Uterus (tissue), 4 donors: ENCODE measurements around the gene CPSF4L. TPM values are rescaled to one million over a fixed set of nuclear protein-coding genes. Genes with fewer than 3 reads are reported as not detected.

Experiments
- DNase-seq, 2 donors: peaks; one replicate each; pipeline ENCODE4 v3.0.0-alpha.2; 2019 to 2020
- H3K27ac ChIP-seq, 2 donors: fragments of 200-600 bp; sonication (generic); 1 replicate in 1 of 2; 2 replicates in 1 of 2; pipeline ENCODE4 v1.5.1; 2016 to 2018
- H3K27me3 ChIP-seq, 2 donors: fragments of 200-600 bp; sonication (generic); one replicate each; pipeline ENCODE4 v1.5.1; 2018 to 2019; ENCODE audit warnings: control low read depth in 1 of 2
- H3K36me3 ChIP-seq, 2 donors: fragments of 200-600 bp; sonication (generic); one replicate each; pipeline ENCODE4 v1.5.1; 2019; ENCODE audit warnings: control low read depth in 1 of 2
- H3K4me1 ChIP-seq, 2 donors: fragments of 200-600 bp; sonication (generic); one replicate each; pipeline ENCODE4 v1.5.1; 2018 to 2019; ENCODE audit warnings: control low read depth in 1 of 2
- H3K4me3 ChIP-seq, 2 donors: fragments of 200-600 bp; sonication (generic); 1 replicate in 1 of 2; 2 replicates in 1 of 2; pipeline ENCODE4 v1.5.1; 2018 to 2019; ENCODE audit warnings: mild to moderate bottlenecking in 1 of 2
- H3K9me3 ChIP-seq, 2 donors: fragments of 200-600 bp; sonication (generic); one replicate each; pipeline ENCODE4 v1.5.1; 2019; ENCODE audit warnings: control low read depth in 1 of 2
- CTCF ChIP-seq, 4 experiments: fragments of 200-600 bp in 2 of 4; fragments of 450-650 bp in 2 of 4; sonication (generic) in 2 of 4; IDR thresholded peaks; one replicate each; pipeline ENCODE4 v1.5.1; 2016 to 2019; ENCODE audit warnings: antibody characterized with exemption in 4 of 4, mild to moderate bottlenecking in 2 of 4, moderate library complexity in 1 of 4
- POLR2A ChIP-seq, 2 donors: fragments of 450-650 bp; IDR thresholded peaks; one replicate each; pipeline ENCODE4 v1.6.1; 2016; ENCODE audit warnings: antibody characterized with exemption in 2 of 2, mild to moderate bottlenecking in 1 of 2, moderate library complexity in 1 of 2
- intact Hi-C: fragments of 100-400 bp; cut with DNase I; formaldehyde crosslinking; loops from one replicate; pipeline ENCODE4 v1.15.1; 2023; ENCODE audit warnings: low total_unique reads
- total RNA-seq, 4 donors: library from RNA; depleted of rRNA in 3 of 4; stranded (reverse); fragments of >200 nt in 3 of 4; gene quantifications; one replicate each; pipeline versions ENCODE4 v1.1.0 to v1.2.4, GENCODE V29; 2014 to 2023
- donor health status: DM: yes; HTN: yes; CAD: no.

CPSF4L gene
- total RNA-seq, 4 donors from 2014 or later = 0.34 TPM; not detected in 3

GRCh38 chr17:73293031-73293430 is 31.4 kb upstream of the CPSF4L start:
- DNase-seq = no peak
- H3K9me3 ChIP-seq = no peaks in the 10 kb centered on the region
- peaks cover 13 to 49% of the 10 kb centered on the region in 2 donors for H3K4me1 ChIP-seq
- no peak overlapping the region for H3K4me3 ChIP-seq
- intact Hi-C loops = no loop called here
- no peaks in the 10 kb centered on the region for H3K36me3 ChIP-seq
- no peak for TF ChIP-seq POLR2A (IDR thresholded peaks at IDR 0.05)
- no peak for TF ChIP-seq CTCF (IDR thresholded peaks at IDR 0.05)
- no peaks in the 10 kb centered on the region for H3K27me3 ChIP-seq
- peak overlapping the region; percentile 87 for H3K27ac ChIP-seq

GRCh38 chr17:73292031-73292531 is 30.4 kb upstream of the CPSF4L start:
- intact Hi-C loops = no loop called here

GRCh38 chr17:73291260-73291801 is 29.7 kb upstream of the CPSF4L start:
- Histone ChIP-seq H3K4me3 (peak overlapping the region in 1 of 2 donors; percentile 1), H3K9me3 (no peaks in the 10 kb centered on the region), H3K4me1 (peaks cover 28 to 66% of the 10 kb centered on the region in 2 donors), H3K27ac (peak overlapping the region; percentile 87), H3K27me3 (no peaks in the 10 kb centered on the region), H3K36me3 (no peaks in the 10 kb centered on the region)
- TF ChIP-seq POLR2A (IDR thresholded peaks at IDR 0.05) (no peak), CTCF (IDR thresholded peaks at IDR 0.05) (no peak)
- intact Hi-C loops = no loop called here
- peak; percentile 67 to 68 for DNase-seq

More at GRCh38 chr17:73292031-73292531, 30.4 kb upstream of the CPSF4L start:
- DNase-seq = no peak
- peaks cover 20 to 59% of the 10 kb centered on the region in 2 donors for H3K4me1 ChIP-seq
- H3K27me3 ChIP-seq = no peaks in the 10 kb centered on the region
- TF ChIP-seq CTCF (IDR thresholded peaks at IDR 0.05) (no peak), POLR2A (IDR thresholded peaks at IDR 0.05) (no peak)
- H3K36me3 ChIP-seq = no peaks in the 10 kb centered on the region
- H3K4me3 ChIP-seq = peak overlapping the region in 1 of 2 donors; percentile 1
- H3K27ac ChIP-seq = peak overlapping the region; percentile 87
- no peaks in the 10 kb centered on the region for H3K9me3 ChIP-seq

- H3K27ac ChIP-seq = peak overlapping the region; percentile 87
- peaks cover 30 to 73% of the 10 kb centered on the region in 2 donors for H3K4me1 ChIP-seq
- no peak for DNase-seq
- no peaks in the 10 kb centered on the region for H3K36me3 ChIP-seq
- no peak for TF ChIP-seq POLR2A (IDR thresholded peaks at IDR 0.05)
- no peak for TF ChIP-seq CTCF (IDR thresholded peaks at IDR 0.05)
- no peaks in the 10 kb centered on the region for H3K27me3 ChIP-seq
- H3K9me3 ChIP-seq = no peaks in the 10 kb centered on the region
- no peak overlapping the region for H3K4me3 ChIP-seq
- intact Hi-C loops = no loop called here
Observed at GRCh38 chr17:73290399-73291259, 28.9 kb upstream of the CPSF4L start.
